Activated CD8-positive, alpha-beta memory T cell treated with anti-CD3 and anti-CD28 coated beads, Interleukin-2, amount 10 ng/mL, durations not matched to agents 7 days and 5 days (primary cell): ENCODE results near the gene SHISA9. TPM values are rescaled to one million over a fixed set of nuclear protein-coding genes. Genes with fewer than 3 reads are reported as not detected.

ENCODE experiments used
- ATAC-seq: fragments of 150-1000 bp; cut with Tn5 transposase; one replicate; pipeline ENCODE4 v1.10.0; 2021; ENCODE audit warnings: moderate library complexity
- CTCF ChIA-PET: fragments of 350-600 bp; sonication (Branson Sonifier 250); formaldehyde crosslinking; loops from one replicate; lab custom pipeline; 2021; ENCODE audit warnings: antibody characterized with exemption; lab: Charles Lee
- DNase-seq: peaks from one replicate; pipeline ENCODE4 v3.0.0-alpha.2; 2020
- H3K27ac Mint-ChIP-seq: one replicate; pipeline ENCODE4 v1.8.0; 2021; ENCODE audit warnings: mild to moderate bottlenecking, mixed read lengths
- H3K27me3 Mint-ChIP-seq: one replicate; pipeline ENCODE4 v1.8.0; 2021; ENCODE audit warnings: mixed read lengths
- H3K36me3 Mint-ChIP-seq: one replicate; pipeline ENCODE4 v1.8.0; 2021; ENCODE audit warnings: mild to moderate bottlenecking, mixed read lengths
- H3K4me1 Mint-ChIP-seq: one replicate; pipeline ENCODE4 v1.8.0; 2021; ENCODE audit warnings: mixed read lengths
- H3K4me3 Mint-ChIP-seq: one replicate; pipeline ENCODE4 v1.8.0; 2021; ENCODE audit warnings: mild to moderate bottlenecking, moderate library complexity, mixed read lengths
- H3K9me3 Mint-ChIP-seq: one replicate; pipeline ENCODE4 v1.8.0; 2022; ENCODE audit warnings: low read depth, mixed read lengths
- total RNA-seq, 2 experiments: library from RNA; stranded (reverse); gene quantifications; one replicate each; pipeline ENCODE4 v1.2.3, GENCODE V29; 2021

The SHISA9 gene
- total RNA-seq, 2 experiments from 2014 or later = 0.21 TPM; not detected in 1

GRCh38 chr16:13181432-13181831 is 280.0 kb downstream of the SHISA9 start:
- no peak for ATAC-seq
- Mint-ChIP-seq H3K36me3 (no peaks in the 10 kb centered on the region), H3K4me1 (no peaks in the 10 kb centered on the region), H3K9me3 (no peaks in the 10 kb centered on the region), H3K27ac (no peak overlapping the region), H3K4me3 (no peak overlapping the region), H3K27me3 (no peaks in the 10 kb centered on the region)
- CTCF ChIA-PET = no interaction called here
- no peak for DNase-seq

GRCh38 chr16:13186813-13187212 is 285.4 kb downstream of the SHISA9 start:
- no peak for DNase-seq
- Mint-ChIP-seq H3K27ac (no peak overlapping the region), H3K9me3 (no peaks in the 10 kb centered on the region), H3K4me1 (no peaks in the 10 kb centered on the region), H3K4me3 (no peak overlapping the region), H3K36me3 (no peaks in the 10 kb centered on the region), H3K27me3 (no peaks in the 10 kb centered on the region)
- CTCF ChIA-PET = no interaction called here
- ATAC-seq = no peak

GRCh38 chr16:13189250-13189649 is 287.9 kb downstream of the SHISA9 start:
- CTCF ChIA-PET = no interaction called here
- H3K4me3 Mint-ChIP-seq = no peak overlapping the region
- no peak overlapping the region for H3K27ac Mint-ChIP-seq
- no peaks in the 10 kb centered on the region for H3K4me1 Mint-ChIP-seq
- H3K36me3 Mint-ChIP-seq = no peaks in the 10 kb centered on the region
- H3K9me3 Mint-ChIP-seq = no peaks in the 10 kb centered on the region
- H3K27me3 Mint-ChIP-seq = no peaks in the 10 kb centered on the region
- no peak for DNase-seq
- no peak for ATAC-seq

GRCh38 chr16:13193721-13194120 is 292.3 kb downstream of the SHISA9 start:
- Mint-ChIP-seq H3K27ac (no peak overlapping the region), H3K9me3 (peaks cover 2% of the 10 kb centered on the region), H3K27me3 (no peaks in the 10 kb centered on the region), H3K36me3 (no peaks in the 10 kb centered on the region), H3K4me3 (no peak overlapping the region), H3K4me1 (no peaks in the 10 kb centered on the region)
- DNase-seq (no peak), ATAC-seq (no peak)
- CTCF ChIA-PET = no interaction called here

GRCh38 chr16:13194766-13195165 is 293.4 kb downstream of the SHISA9 start:
- Mint-ChIP-seq H3K4me1 (no peaks in the 10 kb centered on the region), H3K36me3 (no peaks in the 10 kb centered on the region)
- ATAC-seq = no peak

GRCh38 chr16:13203725-13204124 is 302.3 kb downstream of the SHISA9 start:
- Mint-ChIP-seq H3K36me3 (no peaks in the 10 kb centered on the region), H3K9me3 (peaks cover 7% of the 10 kb centered on the region), H3K27me3 (no peaks in the 10 kb centered on the region), H3K4me3 (no peak overlapping the region), H3K27ac (no peak overlapping the region), H3K4me1 (no peaks in the 10 kb centered on the region)
- ATAC-seq (no peak), DNase-seq (no peak)
- CTCF ChIA-PET = no interaction called here

More at GRCh38 chr16:13194766-13195165, 293.4 kb downstream of the SHISA9 start:
- H3K4me3 Mint-ChIP-seq = no peak overlapping the region
- no peak for DNase-seq
- no peaks in the 10 kb centered on the region for H3K27me3 Mint-ChIP-seq
- no peak overlapping the region for H3K27ac Mint-ChIP-seq
- peaks cover 2% of the 10 kb centered on the region for H3K9me3 Mint-ChIP-seq
- CTCF ChIA-PET = no interaction called here

- H3K36me3 Mint-ChIP-seq = no peaks in the 10 kb centered on the region
- CTCF ChIA-PET = no interaction called here
- no peak for ATAC-seq
These were observed 304.0 kb downstream of the SHISA9 start for GRCh38 chr16:13205352-13205751.

GRCh38 chr16:13206606-13207005 is 305.2 kb downstream of the SHISA9 start:
- Mint-ChIP-seq H3K36me3 (no peaks in the 10 kb centered on the region), H3K9me3 (peaks cover 7% of the 10 kb centered on the region), H3K27ac (no peak overlapping the region), H3K4me3 (no peak overlapping the region), H3K27me3 (no peaks in the 10 kb centered on the region), H3K4me1 (no peaks in the 10 kb centered on the region)
- CTCF ChIA-PET = interaction anchor here (0.6 kb wide), 1 partner anchor 1379 kb away, joined by 4 read pairs; no protein-coding TSS in a partner anchor
- no peak for DNase-seq
- no peak for ATAC-seq

More at GRCh38 chr16:13205352-13205751, 304.0 kb downstream of the SHISA9 start:
- peaks cover 7% of the 10 kb centered on the region for H3K9me3 Mint-ChIP-seq
- no peak for DNase-seq
- no peaks in the 10 kb centered on the region for H3K4me1 Mint-ChIP-seq
- no peaks in the 10 kb centered on the region for H3K27me3 Mint-ChIP-seq
- H3K27ac Mint-ChIP-seq = no peak overlapping the region
- no peak overlapping the region for H3K4me3 Mint-ChIP-seq

- Mint-ChIP-seq H3K36me3 (no peaks in the 10 kb centered on the region), H3K4me1 (no peaks in the 10 kb centered on the region), H3K9me3 (peaks cover 7% of the 10 kb centered on the region), H3K4me3 (no peak overlapping the region), H3K27ac (no peak overlapping the region), H3K27me3 (no peaks in the 10 kb centered on the region)
- CTCF ChIA-PET = interaction anchor here (0.6 kb wide), 1 partner anchor 1379 kb away, joined by 4 read pairs; no protein-coding TSS in a partner anchor
- no peak for DNase-seq
- no peak for ATAC-seq
These were observed 305.8 kb downstream of the SHISA9 start for GRCh38 chr16:13207151-13207550.

GRCh38 chr16:13223666-13224065 is 322.3 kb downstream of the SHISA9 start:
- H3K27me3 Mint-ChIP-seq = no peaks in the 10 kb centered on the region
- no peak overlapping the region for H3K4me3 Mint-ChIP-seq
- peaks cover 5% of the 10 kb centered on the region for H3K9me3 Mint-ChIP-seq
- DNase-seq = no peak
- no peaks in the 10 kb centered on the region for H3K4me1 Mint-ChIP-seq
- ATAC-seq = no peak
- H3K27ac Mint-ChIP-seq = no peak overlapping the region
- H3K36me3 Mint-ChIP-seq = no peaks in the 10 kb centered on the region
- CTCF ChIA-PET = no interaction called here

GRCh38 chr16:13229039-13229438 is 327.6 kb downstream of the SHISA9 start:
- no peaks in the 10 kb centered on the region for H3K27me3 Mint-ChIP-seq
- H3K9me3 Mint-ChIP-seq = peaks cover 3% of the 10 kb centered on the region
- H3K4me1 Mint-ChIP-seq = no peaks in the 10 kb centered on the region
- DNase-seq (no peak), ATAC-seq (no peak)
- no peak overlapping the region for H3K27ac Mint-ChIP-seq
- CTCF ChIA-PET = no interaction called here
- no peaks in the 10 kb centered on the region for H3K36me3 Mint-ChIP-seq
- H3K4me3 Mint-ChIP-seq = no peak overlapping the region

GRCh38 chr16:13231365-13231764 is 330.0 kb downstream of the SHISA9 start:
- H3K36me3 Mint-ChIP-seq = no peaks in the 10 kb centered on the region
- H3K9me3 Mint-ChIP-seq = peaks cover 7% of the 10 kb centered on the region
- DNase-seq = no peak
- ATAC-seq = no peak
- CTCF ChIA-PET = no interaction called here
- no peak overlapping the region for H3K27ac Mint-ChIP-seq
- no peaks in the 10 kb centered on the region for H3K27me3 Mint-ChIP-seq
- H3K4me3 Mint-ChIP-seq = no peak overlapping the region
- H3K4me1 Mint-ChIP-seq = no peaks in the 10 kb centered on the region

GRCh38 chr16:13234999-13235398 is 333.6 kb downstream of the SHISA9 start:
- CTCF ChIA-PET = no interaction called here
- peaks cover 4% of the 10 kb centered on the region for H3K9me3 Mint-ChIP-seq
- no peaks in the 10 kb centered on the region for H3K36me3 Mint-ChIP-seq
- H3K27ac Mint-ChIP-seq = no peak overlapping the region
- DNase-seq (no peak), ATAC-seq (no peak)
- H3K4me1 Mint-ChIP-seq = no peaks in the 10 kb centered on the region
- no peak overlapping the region for H3K4me3 Mint-ChIP-seq
- H3K27me3 Mint-ChIP-seq = no peaks in the 10 kb centered on the region

GRCh38 chr16:13236308-13236707 is 334.9 kb downstream of the SHISA9 start:
- CTCF ChIA-PET = no interaction called here
- Mint-ChIP-seq H3K27ac (no peak overlapping the region), H3K4me1 (no peaks in the 10 kb centered on the region), H3K27me3 (no peaks in the 10 kb centered on the region), H3K4me3 (no peak overlapping the region), H3K36me3 (no peaks in the 10 kb centered on the region), H3K9me3 (peaks cover 8% of the 10 kb centered on the region)
- DNase-seq (no peak), ATAC-seq (no peak)

GRCh38 chr16:13238182-13238581 is 336.8 kb downstream of the SHISA9 start:
- Mint-ChIP-seq H3K9me3 (peaks cover 10% of the 10 kb centered on the region), H3K4me3 (no peak overlapping the region), H3K27me3 (no peaks in the 10 kb centered on the region), H3K4me1 (no peaks in the 10 kb centered on the region), H3K27ac (no peak overlapping the region), H3K36me3 (no peaks in the 10 kb centered on the region)
- ATAC-seq = no peak
- CTCF ChIA-PET = no interaction called here
- no peak for DNase-seq
